Activated naive CD8-positive, alpha-beta T cell treated with anti-CD3 and anti-CD28 coated beads, Interleukin-2, amount 50 U/mL, for 16 hours (primary cell): ENCODE results near the gene HOXA5.

Experiments
- DNase-seq: peaks from one replicate; pipeline ENCODE4 v3.0.0-alpha.2; 2020; ENCODE audit warnings: low read depth, low spot score

The HOXA5 gene

GRCh38 chr7:27119412-27119911 lies 24.0 kb downstream of the HOXA5 start:
- no peak for DNase-seq

- no peak for DNase-seq
Observed at GRCh38 chr7:27118580-27118979, 24.9 kb downstream of the HOXA5 start.

GRCh38 chr7:27117887-27118491 lies 25.5 kb downstream of the HOXA5 start:
- no peak for DNase-seq

- DNase-seq = no peak
Observed at GRCh38 chr7:27116962-27117886, 26.3 kb downstream of the HOXA5 start.

GRCh38 chr7:27116031-27116961 lies 27.2 kb downstream of the HOXA5 start:
- DNase-seq = no peak

- no peak for DNase-seq
Observed at GRCh38 chr7:27115221-27116026, 28.1 kb downstream of the HOXA5 start.

GRCh38 chr7:27114881-27115220 lies 28.6 kb downstream of the HOXA5 start:
- DNase-seq = no peak

GRCh38 chr7:27113991-27114769 lies 29.3 kb downstream of the HOXA5 start:
- no peak for DNase-seq

GRCh38 chr7:27112955-27113949 lies 30.2 kb downstream of the HOXA5 start:
- DNase-seq = no peak

- DNase-seq = no peak
Observed at GRCh38 chr7:27112361-27112760, 31.1 kb downstream of the HOXA5 start.

GRCh38 chr7:27111751-27112277 lies 31.7 kb downstream of the HOXA5 start:
- DNase-seq = no peak

- DNase-seq = no peak
Observed at GRCh38 chr7:27111042-27111750, 32.3 kb downstream of the HOXA5 start.

- no peak for DNase-seq
Observed at GRCh38 chr7:27110186-27111031, 33.1 kb downstream of the HOXA5 start.

- DNase-seq = no peak
Observed at GRCh38 chr7:27109466-27110185, 33.9 kb downstream of the HOXA5 start.

- DNase-seq = no peak
Observed at GRCh38 chr7:27108390-27109127, 34.9 kb downstream of the HOXA5 start.
